Stimulated activated CD8-positive, alpha-beta memory T cell treated with anti-CD3 and anti-CD28 coated beads, Interleukin-12 subunit alpha, Interleukin-12 subunit beta, amount 100 ng/mL, for 1 hour (primary cell): ENCODE data around the gene DGKD.
"Not testable (repeated sequence)": the region's sequence is repeated elsewhere in the genome, so short reads cannot be mapped to it uniquely, and the experiment has no call there.

Experiments used
- DNase-seq: peaks from one replicate; pipeline ENCODE4 v3.0.0-alpha.2; 2020; ENCODE audit warnings: low read depth

DGKD gene

DNA sequence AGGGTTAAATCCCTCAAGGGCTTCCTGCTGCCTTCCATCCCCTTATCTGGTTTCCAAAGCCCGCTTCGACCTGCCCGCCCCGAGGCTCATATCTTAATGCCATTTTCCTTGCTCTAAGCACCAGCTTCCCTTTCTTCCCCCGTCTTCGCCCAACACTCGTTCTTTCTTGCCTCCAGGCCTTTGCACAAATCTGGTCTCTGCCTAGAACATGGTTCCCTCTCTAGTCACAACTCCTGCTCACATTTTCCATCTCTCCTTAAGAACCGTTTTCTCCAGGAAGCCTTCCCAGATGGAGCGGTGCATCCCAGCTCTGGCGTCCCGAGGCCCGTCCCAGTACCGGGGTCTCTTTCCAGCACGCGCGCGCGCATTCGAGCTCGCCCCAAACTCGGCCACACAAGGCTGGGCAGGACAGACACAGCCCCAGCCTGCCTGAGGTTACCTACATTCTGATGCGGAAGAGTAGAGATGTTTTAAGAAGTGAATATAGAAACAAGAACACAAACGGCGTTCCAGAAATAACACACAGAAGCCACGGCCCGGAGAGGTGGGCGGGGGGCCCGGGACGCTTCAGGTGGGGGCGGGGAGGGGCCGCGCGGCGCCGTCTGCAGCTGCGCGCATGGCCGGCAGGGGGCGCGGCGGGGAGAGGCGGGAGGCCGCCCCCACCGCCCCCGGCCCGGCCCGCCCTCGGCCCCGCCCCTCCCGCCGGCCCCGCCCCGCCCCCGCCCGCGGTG is at the start of gene DGKD:
DGKD (plus strand) TSS at position 726 of the 731 bp plus-strand sequence. CDS start 25 bp downstream, outside the sequence.
- DNase-seq: peak; percentile 54

DNA sequence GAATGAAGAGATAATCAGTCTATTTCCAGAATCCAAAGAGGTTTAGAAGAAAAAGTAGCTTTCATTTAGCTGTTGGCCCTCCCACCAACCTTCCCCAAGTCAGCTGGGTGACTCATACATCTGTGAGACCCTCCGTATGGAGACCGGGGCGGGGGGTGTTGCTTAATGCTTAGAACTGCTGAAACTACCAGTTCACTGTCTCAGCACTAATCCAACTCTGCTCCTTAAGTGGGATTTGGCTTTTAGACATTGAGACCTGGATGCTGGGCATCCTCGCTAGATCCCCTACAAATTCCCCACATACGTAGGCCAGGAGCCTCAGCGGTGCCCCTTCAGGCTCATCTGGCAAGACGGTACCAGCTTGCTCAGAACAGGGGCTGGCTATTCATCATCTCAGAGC is 46.7 kb upstream of the DGKD start, which contains the start of gene SAG:
SAG (plus strand) TSS at position 252 of the 400 bp plus-strand sequence. CDS start 1,374 bp downstream, outside the sequence.
- DNase-seq: no peak

GRCh38 chr2:233311241-233311926 is 42.9 kb upstream of the DGKD start:
- DNase-seq: no peak

DNA sequence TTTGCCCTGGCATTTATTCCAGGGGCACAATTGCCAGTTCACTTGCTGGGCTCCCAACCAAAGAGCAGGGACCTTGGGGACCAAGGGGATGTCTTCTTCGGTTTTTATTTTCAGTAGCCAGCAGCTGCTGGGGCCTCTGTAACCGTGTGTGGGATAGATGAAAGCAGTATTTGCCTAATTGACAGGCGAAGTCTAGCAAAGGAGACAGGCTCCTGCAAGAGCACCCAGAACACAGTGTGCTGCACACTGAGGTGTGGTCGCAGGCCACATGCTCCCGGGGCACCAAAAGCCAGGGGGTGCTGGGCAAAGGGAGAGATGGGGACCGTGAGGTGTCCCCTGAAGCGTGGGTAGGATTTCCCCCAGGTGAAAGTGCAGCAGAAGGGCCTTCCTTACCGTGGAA is 41.4 kb upstream of the DGKD start:
- DNase-seq: no peak

DNA sequence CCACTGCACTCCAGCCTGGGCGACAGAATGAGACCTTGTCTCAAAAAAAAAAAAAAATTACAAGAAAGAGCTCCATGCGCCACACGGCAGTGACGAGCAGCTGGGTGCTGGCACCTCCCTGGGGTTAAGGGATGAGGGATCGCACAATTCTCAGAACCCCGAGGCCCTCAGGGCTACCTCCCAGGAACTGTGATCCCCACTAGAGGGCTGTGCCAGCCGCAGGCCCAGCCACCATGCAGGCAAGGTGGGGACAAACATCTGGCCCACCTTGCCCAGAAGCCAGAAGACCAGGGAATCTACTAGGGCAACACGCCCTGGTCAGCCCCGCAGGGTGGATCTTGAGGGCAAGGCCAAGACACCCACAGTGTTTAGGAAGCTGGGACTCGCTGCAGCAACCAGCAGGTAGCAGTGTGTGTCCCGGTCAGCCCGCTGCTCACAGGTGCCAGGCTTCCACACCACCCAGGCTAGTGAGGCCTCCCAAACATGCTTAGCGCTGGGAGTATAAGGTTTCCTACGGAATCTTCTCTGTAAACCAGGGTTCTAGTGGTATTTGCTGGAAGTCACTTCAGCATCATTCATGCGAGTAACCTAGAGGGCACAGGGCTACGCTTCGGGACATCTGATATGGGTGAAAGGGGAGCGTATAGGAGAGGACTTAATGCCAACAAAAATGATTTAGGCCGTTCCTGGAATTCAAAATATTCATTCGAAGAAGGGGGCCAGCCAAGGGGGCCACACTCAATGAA is 39.9 kb upstream of the DGKD start:
- DNase-seq: no peak

- DNase-seq: no peak
These were observed 36.9 kb upstream of the DGKD start for GRCh38 chr2:233317196-233317943.

- no peak for DNase-seq
These were observed 35.0 kb upstream of the DGKD start for GRCh38 chr2:233319256-233319655.

DNA sequence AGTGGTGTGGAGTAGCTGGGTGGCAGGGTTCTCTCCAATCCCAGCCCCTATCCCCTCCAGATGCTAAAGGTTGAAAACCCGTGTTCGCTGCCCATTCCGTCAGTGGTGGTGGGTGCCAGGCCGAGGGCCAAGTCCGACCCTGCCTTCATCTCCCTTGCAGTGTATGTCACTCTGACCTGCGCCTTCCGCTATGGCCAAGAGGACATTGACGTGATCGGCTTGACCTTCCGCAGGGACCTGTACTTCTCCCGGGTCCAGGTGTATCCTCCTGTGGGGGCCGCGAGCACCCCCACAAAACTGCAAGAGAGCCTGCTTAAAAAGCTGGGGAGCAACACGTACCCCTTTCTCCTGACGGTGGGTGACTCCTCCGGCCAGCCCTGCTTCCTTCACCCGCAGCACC is 33.8 kb upstream of the DGKD start:
- DNase-seq: no peak

DNA sequence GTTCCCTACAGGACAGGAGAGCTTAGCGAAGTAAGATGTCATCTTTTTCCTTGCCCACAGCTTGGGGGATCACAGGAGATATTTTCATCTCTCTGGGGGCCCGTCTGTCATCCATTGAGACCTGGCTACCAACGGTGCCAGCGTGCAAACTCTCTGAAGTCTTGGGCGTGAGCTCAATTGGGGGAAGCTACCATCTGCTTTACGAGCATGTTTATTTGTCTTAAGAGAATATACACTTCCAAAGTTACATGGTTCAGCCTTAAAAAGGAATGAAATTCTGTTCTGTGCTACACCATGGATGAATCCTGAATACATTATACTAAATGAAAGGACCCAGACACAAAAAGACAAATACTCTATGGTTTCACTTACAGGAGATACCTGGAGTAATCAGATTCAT is 33.1 kb upstream of the DGKD start:
- no peak for DNase-seq

DNA sequence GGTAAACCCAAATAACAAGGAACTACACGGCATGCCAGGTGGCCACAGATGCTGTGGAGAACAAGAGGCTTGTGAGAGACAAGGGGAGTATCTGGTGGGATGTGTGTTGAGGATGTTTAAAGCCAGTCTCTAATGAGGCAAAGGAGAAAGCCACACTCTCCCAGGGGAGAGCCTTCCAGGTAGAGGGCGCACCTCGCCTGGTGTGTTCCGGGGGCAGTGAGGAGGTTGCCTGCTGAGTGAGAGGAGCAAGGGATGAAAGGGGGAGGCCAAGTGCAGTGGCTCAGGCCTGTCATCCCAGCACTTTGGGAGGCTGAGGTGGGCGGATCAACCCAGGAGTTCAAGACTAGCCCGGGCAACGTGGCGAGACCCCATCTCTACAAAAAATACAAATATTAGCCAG is 30.4 kb upstream of the DGKD start:
- DNase-seq: no peak

DNA sequence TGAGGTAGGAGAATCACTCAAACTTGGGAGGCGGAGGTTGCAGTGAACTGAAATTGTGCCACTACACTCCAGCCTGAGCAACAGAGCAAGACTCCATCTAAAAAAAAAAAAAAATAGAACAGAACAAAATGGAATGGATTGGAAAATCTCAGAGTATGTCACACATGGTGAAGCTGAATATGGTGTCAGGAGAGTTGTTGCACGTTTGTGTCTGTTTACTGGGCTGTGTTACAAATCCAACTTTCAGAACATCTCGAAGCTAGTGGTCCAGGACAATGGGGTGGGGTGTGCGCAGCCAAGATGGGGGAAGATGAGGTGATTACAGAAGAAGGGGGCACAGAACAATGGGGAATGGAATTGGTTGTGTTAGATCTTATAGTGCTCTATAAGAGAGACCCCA is 29.0 kb upstream of the DGKD start:
- DNase-seq: no peak

DNA sequence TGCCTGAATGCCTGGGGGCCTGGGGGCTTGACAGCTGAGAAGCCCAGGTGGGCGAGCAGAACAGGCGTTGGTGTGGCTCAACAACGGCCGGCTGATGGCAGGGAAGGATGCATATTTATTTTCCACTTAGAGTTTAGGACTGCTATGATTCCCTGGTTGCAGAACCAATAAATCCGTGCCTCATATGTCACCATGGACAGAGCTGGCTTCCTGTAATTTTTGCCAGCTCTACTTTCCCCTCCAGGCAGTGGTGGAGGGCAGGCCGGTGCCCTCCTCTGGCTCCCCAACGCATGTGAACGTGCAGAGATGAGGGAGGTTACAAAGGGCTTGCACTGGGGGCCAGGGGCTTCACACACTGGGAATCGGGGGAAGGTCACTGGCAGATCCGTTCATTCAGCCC is 28.5 kb upstream of the DGKD start:
- DNase-seq: no peak

- no peak for DNase-seq
These were observed 27.8 kb upstream of the DGKD start for GRCh38 chr2:233326500-233326899.

- DNase-seq: no peak
These were observed 25.4 kb upstream of the DGKD start for GRCh38 chr2:233328922-233329321.

DNA sequence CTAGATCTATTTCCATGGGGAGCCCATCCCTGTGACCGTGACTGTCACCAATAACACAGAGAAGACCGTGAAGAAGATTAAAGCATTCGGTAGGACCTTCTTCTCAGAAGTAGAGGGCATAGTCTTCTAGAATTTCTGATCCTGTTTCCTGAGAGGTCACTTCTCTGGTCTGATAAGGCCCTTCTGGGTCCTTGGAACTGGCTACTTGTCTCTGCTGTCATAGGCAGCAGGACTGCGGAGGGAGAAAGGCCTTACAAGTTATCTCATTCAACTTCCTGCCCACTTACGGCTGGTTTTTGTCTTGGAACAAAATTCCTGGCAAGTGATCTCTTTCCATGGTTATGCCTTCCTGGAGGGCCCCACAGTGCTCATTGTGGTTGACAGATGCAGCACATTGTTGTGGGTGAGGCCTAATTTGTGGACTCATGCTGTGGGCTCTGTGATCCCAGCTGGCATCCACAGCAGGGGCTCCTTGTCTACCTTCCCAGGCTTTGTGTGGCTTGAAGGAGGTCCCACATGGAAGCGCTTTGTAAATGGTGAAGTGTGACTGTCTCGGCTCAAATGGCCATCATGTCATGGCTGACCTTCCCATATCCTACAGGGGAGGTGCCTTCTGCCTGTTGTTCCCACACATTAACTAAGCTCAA is 24.7 kb upstream of the DGKD start:
- no peak for DNase-seq

DNA sequence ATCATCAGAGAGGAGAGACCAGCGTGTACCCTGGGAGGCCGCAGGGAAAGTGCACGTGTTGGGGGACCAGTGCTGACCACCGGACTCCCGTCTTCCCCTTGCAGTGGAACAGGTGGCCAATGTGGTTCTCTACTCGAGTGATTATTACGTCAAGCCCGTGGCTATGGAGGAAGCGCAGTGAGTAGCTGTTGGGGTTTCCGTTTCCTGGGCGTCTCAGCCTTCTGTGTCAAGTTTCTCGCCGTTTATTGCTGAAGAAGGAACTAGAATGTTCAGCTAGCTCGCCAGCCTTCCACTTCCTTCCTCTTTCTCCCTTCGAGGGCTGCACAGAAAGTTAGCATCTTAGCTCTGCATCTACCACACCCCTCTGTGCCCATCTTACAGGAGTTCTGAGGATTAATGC is 22.8 kb upstream of the DGKD start:
- DNase-seq: peak; percentile 61

DNA sequence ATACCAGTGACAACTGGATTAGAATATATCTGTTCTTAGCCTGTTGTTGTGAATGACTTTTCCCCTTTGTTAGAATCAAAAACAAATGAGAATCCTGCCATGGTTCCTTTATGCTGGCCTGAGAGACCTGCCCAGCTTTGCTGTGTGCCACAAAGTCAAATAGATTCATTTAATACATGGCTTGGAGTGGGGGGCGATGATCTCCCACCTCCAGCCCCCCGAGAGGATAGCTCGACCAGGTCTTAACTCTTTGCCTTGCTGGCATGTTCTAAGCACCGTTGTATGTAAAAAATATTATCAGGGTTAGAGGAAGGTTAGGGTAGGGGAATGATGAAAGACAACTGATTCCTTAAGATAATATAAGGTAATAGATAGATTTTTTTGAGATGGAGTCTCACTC is 22.2 kb upstream of the DGKD start:
- DNase-seq: no peak

DNA sequence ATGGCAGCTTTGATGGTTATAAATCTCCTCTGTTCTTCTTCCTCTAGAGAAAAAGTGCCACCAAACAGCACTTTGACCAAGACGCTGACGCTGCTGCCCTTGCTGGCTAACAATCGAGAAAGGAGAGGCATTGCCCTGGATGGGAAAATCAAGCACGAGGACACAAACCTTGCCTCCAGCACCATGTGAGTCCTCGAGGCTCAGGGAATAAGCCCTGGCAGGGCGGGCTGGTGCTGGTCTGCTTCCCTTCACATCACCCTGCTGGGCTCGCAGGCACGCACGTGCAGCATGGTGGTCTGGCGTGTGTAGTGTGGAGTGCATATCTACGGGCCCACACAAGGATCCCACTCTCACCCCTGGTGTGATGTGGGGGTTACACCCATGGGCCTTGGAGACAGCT is 19.4 kb upstream of the DGKD start:
- DNase-seq: no peak

GRCh38 chr2:233336091-233336490 is 18.2 kb upstream of the DGKD start:
- DNase-seq: not testable (repeated sequence)

- DNase-seq: no peak
These were observed 17.8 kb upstream of the DGKD start for GRCh38 chr2:233336541-233336940.

DNA sequence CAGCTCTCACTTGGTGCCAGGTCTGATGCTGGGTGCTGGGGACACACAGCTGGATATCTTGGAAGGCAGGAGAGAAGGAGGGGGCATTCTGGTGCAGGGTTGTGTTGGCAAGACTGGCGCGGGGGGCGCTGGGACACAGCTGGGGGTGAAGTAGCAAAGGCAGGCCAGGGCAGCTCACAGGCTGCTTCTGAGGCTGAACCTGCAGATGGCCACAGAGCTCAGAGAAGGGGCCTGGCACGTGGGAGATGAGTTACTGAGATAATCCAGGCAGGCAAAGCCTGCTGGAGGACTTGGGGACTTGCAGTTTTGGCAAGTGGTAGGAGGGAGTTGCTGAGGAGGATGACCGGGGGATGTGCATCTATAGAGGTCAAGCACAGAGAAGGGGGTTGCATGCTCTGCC is 16.2 kb upstream of the DGKD start:
- DNase-seq: no peak
